TTC549 (cell line): ENCODE data around the gene KLHL6.

ENCODE experiments used
- FAIRE-seq: peaks from 2 replicates; lab custom pipeline; 2012; peaks lifted over from hg19 to GRCh38; lab: Jason Lieb, UNC

KLHL6 gene

DNA sequence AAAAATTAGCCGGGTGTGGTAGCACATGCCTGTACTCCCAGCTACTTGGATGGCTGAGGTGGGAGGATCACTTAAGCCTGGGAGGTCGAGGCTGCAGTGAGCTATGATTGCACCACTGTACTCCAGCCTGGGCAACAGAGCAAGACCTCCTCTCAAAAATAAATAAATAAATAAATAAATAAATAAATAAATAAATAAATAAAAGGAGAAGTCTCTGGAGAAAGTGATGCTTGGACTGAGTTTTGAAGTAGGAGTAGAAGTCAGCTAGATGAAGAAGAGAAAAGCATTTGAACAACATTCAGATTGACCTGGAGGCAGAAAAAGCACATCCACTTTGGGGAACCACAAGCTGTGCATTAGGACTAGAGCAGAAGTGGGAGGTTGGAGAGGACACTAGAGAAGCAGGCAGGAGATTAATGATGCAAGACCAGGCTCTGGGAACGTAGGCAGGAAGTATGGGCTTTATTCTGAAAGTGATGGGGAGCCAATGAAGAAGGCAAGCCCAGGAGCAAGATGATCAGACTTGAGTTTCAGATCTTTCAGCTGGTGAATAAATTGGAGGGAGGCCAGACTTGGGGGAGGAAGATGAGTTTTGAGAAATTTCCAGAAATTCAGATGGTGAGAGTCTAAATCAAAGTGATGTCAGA lies 48.7 kb downstream of the KLHL6 start:
- FAIRE-seq: no peak

DNA sequence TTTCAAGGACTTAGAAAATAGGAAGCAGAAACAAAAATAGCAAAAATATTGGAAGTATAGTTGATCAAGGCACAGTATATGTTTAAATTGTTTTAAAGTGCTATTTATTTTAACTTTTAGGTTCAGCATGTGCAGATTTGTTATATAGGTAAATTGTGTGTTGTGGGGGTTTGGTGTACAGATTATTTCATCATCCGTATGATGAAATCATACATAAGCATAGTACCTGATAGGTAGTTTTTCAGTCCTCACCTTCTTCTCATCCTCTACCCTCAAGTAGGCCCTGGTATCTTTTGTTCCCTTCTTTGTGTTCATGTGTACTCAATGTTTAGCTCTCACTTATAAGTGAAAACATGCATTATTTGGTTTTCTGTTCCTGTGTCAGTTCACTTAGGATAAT lies 50.9 kb downstream of the KLHL6 start:
- no peak for FAIRE-seq

DNA sequence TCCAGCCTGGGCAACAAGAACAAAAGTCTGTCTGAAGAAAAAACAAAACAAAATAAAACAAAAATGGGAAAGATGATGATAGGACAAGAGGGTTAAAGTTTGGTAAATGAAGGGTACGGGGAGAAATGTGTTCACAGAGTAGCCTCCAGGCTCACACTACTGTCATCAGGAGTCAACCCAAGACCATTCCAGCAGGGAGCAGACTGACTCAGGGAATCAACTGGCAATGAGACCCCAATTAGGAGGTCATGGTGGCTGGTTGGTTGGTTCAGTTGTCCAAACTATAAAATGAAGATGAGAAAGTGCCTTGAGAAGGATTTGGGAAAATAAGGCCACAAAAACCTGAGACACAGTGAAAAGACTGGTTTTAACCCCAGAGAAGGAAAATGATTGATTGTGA lies 51.8 kb downstream of the KLHL6 start:
- FAIRE-seq: no peak

DNA sequence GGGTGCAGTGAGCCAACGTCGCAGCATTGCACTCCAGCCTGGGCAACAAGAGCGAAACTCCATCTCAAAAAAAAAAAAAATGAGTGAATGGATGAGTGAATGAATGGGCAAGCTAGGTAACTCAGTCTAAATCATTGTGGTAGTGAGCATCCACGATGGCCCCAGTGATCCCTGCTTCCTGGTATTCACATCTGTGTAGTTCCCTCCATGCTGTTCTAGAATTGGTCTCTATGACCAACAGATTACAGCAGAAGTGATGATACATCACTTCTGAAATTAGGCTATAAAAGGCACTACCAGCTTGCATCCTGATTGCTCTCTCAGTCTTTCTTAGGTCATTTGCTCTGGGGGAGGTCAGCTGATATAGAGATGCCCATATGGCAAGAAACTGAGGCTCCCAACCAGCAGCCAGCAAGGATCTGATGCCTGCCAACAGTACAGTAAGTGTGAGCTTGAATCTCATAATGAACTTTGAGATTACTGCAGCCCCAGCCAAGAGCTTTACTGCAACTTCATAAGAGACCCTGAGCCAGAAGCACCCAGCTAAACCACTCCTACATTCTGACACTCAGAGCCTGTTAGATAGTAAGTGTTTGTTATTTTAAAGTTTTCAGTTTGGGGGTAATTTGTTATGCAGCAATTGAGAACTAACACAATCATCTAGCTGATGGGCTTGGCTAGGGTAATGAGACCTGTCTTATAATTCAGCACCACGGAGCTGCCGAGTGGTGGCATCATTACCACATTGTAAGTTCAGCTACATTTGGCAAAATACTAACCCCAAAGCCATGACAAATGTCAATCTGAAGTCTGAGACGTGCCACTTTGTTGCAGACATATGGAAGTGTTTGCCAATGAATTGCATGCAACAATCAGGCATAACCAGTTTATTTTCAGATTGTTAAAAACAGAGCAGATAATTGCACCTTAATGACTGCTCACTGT lies 53.0 kb downstream of the KLHL6 start:
- FAIRE-seq: no peak

DNA sequence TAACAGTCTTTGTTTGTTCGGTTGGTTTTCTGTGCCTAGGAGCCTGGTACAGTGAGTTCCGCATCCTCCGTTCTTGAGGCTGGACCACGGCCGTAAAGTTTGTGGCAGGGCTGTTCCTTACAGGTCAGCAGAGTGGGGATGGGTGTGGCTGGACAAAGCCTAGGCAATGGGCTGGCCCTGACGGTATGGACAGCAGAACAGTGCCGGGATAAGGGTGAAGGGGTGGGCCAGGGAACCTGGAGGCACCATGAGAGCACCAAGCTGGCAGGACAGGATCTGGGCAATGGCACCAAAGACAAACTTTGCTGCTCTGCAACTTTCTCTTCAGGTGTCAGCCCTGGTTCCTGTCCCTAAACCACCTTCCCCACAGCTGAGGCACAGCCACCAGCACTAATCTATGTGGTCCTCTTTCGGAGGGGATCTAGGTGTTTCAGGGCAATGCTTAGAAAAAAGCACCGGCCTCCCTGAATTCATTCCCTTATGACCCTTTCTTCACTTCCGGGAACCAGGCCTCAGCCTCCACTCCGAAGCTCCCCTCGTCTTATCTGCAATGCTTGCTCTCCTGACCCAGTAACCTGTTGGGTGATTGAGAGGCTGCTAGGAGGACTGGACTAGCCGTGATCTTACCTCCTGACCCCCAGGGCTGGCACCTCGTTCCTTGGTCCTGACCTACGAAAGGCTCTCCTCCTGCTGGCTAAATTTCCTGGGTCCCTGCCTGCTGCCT lies 54.4 kb downstream of the KLHL6 start:
- FAIRE-seq: no peak

DNA sequence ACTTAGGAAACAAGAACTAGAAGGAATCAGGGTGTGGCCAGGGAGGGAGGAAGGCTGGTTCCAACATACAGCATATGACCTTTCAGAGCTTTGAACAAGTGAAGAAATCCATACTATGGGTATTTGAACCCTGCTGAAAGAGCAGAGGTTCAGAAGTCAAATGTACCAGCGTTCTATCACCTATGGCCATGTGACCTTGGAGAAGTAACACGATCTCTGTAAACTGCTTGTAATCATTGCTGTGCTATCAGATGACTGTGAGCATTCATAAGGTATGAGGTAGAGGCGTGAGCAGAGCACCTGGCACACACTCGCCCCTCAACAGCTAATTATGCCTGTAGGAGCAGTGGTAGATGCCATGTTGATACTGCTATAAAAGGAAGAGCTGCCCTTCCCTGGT lies 55.2 kb downstream of the KLHL6 start:
- no peak for FAIRE-seq

DNA sequence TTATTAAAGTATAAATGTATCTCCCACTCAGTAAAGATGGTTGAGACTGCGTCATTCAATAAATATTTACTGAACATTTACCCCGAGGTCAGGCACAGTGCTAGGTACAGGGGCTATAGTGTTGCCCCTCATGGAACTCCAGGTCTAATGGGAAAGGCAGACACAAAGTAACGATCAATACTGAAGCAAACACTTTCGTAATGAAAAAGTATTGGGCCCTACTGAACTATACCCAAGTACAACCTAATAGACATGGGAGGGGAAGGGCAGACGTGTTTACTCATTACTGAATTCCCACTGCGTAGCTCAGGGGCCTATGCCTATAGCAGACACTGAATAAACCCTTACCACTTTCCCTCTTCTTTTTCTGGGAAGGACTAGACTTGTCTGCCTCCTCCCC lies 56.9 kb downstream of the KLHL6 start:
- FAIRE-seq: no peak

DNA sequence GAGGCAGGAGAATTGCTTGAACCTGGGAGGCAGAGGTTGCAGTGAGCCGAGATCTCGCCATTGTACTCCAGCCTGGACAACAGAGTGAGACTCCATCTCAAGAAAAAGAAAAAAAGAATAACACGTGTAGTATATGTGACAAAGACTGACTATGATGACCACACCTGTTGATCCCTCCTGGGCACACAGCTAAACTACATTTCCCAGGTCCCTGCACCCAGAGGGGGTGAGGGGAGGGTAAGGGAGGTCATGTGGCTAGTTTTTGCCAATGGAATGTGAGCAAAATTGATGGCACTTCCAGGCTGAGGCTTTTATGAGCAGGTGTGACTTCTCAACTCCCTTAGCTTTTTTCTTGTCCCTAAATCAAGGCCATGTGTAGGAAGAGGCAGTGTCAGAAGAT lies 58.2 kb downstream of the KLHL6 start:
- FAIRE-seq: no peak

DNA sequence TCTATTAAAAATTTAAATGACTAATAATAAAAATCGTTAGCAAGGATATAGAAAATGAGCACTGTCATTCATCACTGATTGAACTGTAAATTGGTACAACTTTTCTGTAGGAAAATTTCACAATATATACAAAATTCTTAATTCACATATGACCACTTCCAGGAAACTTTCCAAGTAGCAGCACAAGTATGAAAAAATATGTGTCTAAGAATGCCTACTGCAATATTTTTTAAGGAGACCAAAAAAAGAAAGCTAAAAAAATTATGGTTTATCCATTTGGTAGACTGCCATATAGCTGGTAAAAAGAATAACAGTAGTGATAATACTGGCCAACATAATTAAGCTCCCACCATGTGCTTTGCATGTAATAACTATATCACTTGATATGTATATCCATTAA lies 59.2 kb downstream of the KLHL6 start:
- no peak for FAIRE-seq

DNA sequence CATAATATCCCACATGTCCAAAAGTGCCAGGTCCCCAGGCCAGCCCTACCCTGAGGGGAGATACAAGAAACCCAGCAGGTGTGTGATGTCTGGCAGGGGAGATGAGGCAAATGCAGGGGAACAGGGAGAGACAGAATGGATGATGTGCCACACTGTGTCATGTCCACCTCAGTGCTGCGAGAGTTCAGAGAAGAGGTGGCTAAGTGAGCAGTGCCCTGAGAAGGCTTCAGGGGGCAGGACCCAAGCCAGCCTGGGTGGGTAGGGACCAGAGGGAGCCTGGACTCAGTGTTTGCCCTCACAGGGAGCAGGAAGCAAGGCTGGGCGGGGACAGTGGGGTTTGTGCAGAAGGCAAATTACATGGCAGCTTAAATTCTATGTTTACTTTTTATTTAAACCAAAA lies 61.2 kb downstream of the KLHL6 start:
- FAIRE-seq: no peak

DNA sequence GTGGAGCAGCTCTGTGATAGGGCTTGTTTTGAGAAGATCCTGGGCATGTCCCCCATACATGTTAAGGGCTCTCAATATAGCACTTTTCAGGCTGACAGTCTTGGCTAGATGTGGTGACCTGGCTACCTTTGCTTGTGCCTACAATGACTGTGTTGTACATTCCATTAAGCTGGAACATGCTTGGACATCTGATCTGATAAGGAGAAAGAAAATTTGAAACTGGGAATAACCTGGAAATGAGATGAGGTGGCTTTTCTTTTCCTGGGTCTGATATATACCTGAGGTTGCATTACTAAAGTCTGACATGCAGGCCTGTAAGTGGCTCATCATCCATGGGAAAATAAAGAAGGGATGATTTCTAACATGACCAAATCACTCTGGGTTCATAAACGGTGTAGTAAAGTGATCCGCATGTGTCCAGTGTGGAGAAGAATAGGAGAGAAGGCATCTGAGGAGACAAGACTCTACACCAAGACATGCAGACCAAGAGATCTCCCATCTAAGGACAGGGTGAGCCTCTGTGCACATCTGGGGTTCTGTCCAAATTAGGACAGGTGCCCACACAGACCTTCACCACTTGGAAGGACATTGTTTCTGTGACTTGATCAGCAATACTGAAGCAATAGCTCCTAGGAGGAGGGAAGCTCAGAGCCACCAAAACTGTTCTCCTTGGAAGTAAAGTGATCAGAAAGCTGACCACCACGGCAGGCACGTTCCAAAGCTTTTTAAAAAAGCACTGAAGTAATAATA lies 62.0 kb downstream of the KLHL6 start:
- FAIRE-seq: no peak

DNA sequence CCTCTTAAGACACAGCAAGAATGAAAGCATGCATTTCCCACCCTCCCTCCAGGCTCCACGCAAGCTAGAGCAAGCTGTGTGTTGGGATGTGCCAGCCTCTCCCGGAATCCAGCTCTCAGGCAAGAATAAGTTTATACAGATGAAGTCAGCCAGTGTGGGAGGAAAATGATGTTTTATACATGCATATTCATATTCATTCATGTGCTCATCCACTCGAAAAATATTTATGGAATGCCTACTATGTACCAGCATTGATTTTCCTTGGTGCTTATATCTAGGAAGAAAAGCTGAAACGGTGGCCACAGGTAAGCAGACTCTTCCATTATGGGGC lies 62.7 kb downstream of the KLHL6 start:
- no peak for FAIRE-seq

DNA sequence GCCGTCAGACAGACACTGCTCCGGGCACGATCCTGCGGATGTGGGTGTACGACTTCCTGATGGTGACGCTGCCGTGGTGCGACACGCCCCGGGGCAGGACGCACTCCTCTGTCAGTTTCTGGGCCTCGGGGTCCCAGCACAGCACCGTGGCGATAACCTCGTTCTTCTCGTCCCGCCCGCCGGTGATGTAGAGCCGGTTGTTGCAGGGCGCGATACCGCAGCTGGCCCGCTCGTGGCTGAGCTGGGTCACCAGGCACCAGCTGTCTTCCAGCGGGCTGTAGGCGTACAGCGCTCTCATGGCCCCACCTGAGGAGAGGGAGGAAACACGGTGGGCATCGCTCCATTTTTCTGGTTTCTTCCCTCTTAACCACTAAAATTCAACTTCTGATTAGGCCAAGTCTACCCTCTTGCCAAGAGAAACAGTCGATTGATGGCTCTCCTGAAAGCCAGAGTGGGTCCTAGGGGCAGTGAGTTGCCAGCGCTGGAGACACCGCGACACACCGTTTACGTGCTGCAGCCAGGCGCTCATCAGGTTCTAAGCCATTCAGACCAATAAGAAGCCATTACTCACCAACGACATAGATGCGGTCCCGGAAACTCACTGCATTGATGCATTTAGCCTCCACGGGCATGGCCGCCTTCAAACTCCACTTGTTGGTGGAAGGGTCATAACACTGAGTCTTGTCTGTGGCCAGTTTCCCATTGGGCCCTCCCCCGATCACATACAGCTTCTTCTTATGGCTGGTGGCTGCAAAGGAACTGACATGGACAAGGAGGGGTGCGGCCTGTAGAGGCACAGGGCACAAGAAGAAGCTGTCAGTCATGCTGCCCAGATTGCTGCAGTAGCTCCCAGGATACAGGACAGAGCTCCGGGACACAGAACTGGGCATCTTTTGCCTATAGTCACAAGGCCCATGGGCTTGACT lies 63.3 kb downstream of the KLHL6 start:
- FAIRE-seq: no peak

DNA sequence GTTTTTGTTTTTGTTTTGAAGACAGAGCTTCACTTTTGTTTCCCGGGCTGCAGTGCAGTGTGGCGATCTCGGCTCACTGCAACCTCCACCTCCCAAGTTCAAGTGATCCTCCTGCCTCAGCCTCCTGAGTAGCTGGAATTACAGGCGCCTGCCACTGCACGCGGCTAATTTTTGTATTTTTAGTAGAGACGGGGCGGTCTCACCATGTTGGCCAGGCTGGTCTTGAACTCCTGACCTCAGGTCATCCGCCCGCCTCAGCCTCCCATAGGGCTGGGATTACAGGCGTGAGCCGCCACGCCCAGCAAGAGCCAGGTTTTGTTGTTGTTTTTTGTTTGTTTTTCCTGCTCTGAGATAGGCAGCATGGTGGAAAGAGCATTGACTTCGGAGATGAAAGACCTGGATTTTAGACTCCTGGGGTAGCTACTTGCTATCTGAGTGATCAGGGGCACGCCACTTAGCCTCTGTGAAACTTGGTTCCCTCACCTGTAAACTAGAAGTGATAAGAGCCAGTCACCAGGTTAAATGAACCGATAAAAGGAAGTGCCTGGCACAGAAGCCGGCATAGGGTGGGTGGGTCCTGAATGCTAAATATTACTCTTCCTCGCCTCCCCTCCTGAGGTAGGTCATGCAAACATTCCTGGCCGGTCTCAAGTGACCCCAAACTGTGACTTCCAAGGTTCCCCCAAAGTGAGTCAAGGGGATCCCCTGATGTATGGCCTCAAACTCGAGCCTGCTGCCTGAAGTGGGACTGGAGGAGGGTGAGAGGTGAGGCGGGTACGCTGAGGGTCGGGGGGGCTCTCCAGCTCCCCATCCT lies 64.2 kb downstream of the KLHL6 start:
- no peak for FAIRE-seq

DNA sequence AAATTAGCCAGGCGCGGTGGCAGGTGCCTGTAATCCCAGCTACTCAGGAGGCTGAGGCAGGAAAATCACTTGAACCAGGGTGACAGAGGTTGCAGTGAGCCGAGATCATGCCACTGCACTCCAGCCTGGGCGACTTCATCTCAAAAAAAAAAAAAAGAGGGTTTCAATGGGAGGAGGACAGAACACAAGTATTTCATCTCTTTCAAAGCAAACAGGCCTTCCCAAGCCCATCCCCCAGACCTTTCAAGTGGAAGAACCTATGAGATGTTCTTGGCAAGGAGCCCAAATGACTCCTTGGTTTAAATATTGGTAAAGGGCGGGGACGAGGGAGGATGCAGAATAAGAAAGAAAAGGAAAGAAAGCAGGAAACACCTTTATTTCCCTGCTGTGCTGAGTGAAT lies 64.9 kb downstream of the KLHL6 start:
- FAIRE-seq: no peak

DNA sequence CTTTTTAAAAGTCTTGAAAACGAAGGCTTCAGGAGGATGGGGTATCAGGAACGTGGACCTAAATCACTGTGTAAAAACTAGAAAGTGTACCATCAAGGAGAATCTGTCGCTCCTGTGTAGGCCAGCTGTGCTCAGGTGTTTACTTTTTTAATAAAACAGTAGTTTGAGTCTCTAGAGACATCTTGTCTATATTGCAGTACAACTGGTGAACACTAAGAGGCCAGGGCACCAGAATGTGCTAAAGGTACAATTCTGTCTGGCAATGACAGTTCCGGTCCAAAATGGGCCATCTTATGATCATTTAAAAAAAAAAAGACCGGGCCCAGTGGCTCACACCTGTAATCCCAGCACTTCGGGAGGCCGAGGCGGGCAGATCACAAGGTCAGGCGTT lies 65.3 kb downstream of the KLHL6 start:
- FAIRE-seq: no peak

DNA sequence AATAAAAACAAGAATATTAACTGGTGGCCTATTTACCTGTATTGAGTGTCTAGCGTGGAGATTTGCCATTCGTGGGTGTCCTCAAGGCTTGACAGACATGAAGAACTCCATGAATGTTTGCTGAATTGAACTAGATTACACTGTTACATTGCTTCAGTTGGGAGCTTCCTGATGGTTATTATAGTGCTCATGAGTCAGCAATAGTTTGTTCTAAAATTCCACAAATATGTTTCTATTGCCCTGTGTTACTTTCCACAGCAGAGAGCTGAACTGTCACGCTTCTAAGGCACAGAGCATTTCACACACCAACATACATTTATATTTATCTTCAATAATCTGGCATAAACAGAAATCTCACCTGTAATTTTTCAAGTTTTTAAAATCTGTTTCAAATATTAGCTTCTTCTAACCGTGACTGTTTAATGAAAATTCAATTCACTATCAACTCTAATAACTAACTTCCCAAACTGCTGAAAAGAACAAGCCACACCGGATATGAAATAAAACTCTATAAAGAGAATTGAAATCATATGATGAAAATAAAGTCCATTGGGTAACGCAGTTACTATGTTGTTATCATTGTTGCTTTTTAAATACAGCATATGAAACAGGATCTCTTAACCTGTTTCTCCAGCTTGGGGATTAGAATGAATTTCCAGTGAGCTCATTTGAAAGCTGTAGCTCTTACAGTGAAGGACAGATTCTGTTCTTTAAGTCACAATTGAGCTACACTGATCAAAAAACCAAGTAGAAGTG lies 65.9 kb downstream of the KLHL6 start:
- no peak for FAIRE-seq

DNA sequence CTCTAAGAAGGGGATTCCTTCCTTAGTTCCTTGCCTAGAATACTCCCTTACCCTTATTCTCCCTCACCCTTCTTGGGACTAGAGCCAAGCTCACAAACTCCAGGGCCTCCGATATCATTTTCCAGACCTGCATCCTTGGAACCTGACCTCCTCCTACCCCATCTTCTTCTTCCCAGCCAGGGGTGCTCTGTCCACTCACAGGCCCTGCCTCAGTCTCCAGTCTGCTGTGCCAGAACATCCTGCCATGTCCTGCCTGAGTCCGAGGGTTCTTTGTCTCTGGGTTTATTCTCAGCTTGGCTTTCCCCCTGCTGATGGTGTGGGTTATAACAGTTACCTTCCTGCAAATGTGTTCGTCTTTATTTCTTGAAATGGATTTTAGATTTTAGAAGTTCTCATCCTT lies 67.2 kb downstream of the KLHL6 start:
- no peak for FAIRE-seq

DNA sequence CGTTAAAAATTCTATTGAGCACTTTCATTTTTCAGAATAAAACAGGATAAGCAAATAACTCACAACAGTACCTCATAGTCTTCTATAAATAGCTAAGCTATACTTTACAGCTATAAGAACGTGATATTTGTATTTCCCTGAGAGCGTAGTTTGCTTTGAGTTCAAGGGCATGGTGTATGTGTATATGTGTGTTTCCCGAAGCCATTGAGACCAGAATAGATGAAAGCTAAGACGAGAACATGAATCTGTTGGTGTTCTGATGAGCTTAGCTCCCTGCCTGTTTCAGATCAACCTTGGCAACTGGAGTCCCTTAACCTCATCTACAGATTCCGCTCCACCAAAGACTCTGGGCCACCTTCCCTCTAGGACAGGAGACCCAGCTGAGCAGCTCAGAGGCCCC lies 67.6 kb downstream of the KLHL6 start:
- no peak for FAIRE-seq

DNA sequence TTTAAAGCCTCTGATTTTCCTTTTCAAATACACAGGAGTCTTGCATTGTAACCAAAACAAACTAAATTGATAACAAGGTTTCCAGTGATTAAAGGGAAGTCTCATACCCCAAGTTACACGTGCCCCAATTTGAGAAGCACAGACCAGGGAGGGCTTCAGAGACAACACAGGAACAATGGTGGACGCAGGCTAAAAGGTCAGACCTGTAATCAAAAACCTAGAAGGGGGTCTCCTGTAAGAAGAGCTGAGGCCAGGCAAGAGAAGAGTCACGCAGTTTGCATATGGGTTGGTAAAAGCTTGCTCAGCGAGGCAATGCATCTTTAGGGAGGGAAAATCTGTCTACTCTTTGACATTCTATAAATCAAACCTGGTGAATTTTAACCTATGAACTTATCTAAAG lies 68.5 kb downstream of the KLHL6 start:
- no peak for FAIRE-seq
